ENCODE results near the gene ANXA2R. TPM values are rescaled to one million over a fixed set of nuclear protein-coding genes. Genes with fewer than 3 reads are reported as not detected.

ANXA2R gene
- total RNA-seq, 1 experiment from 2014 or later = 0.98 TPM

DNA sequence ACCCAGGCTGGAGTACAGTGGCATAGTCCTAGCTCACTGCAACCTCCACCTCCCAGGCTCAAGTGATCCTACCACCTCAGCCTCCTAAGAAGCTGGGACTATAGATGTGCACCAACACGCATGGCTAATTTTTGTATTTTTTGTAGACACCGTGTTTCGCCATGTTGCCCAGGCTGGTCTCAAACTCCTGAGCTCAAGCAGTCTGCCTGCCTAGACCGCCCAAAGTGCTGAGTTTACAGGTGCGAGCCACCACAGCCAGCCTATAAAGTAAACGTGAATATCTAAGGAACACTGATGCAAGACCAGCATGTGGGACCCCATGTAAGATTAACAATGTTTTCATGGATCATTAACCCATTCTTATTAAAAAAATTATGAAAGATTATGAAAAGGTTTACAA, 15.9 kb downstream of the ANXA2R start:
- POLR2A ChIA-PET = no interaction called here
- peaks cover 12% of the 10 kb centered on the region for H3K36me3 Mint-ChIP-seq (ENCODE audit: insufficient read depth, unreplicated experiment)
- no peaks in the 10 kb centered on the region for H3K27me3 Mint-ChIP-seq (ENCODE audit: insufficient read depth, unreplicated experiment)
- intact Hi-C loops (cut with micrococcal nuclease) = no loop called here
- CTCF ChIA-PET = interaction anchor here (0.6 kb wide), 2 partner anchors 313 to 388 kb away, joined by 3 to 5 read pairs; no protein-coding TSS in a partner anchor
- BruUV-seq (replicated peaks) = no TSS peak
- H3K4me3 Mint-ChIP-seq (ENCODE audit: unreplicated experiment) = no peak overlapping the region
- TF ChIP-seq, protein P1, sequence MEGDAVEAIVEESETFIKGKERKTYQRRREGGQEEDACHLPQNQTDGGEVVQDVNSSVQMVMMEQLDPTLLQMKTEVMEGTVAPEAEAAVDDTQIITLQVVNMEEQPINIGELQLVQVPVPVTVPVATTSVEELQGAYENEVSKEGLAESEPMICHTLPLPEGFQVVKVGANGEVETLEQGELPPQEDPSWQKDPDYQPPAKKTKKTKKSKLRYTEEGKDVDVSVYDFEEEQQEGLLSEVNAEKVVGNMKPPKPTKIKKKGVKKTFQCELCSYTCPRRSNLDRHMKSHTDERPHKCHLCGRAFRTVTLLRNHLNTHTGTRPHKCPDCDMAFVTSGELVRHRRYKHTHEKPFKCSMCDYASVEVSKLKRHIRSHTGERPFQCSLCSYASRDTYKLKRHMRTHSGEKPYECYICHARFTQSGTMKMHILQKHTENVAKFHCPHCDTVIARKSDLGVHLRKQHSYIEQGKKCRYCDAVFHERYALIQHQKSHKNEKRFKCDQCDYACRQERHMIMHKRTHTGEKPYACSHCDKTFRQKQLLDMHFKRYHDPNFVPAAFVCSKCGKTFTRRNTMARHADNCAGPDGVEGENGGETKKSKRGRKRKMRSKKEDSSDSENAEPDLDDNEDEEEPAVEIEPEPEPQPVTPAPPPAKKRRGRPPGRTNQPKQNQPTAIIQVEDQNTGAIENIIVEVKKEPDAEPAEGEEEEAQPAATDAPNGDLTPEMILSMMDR (IDR thresholded peaks at IDR 0.05; ENCODE audit: unreplicated experiment) = no peak
- no peaks in the 10 kb centered on the region for H3K9me3 Mint-ChIP-seq (ENCODE audit: unreplicated experiment)
- no peak for DNase-seq (ENCODE audit: unreplicated experiment)
- H3K27ac Mint-ChIP-seq (ENCODE audit: low read depth, unreplicated experiment) = no peak overlapping the region
- H3K4me1 Mint-ChIP-seq (ENCODE audit: insufficient read depth, unreplicated experiment) = no peaks in the 10 kb centered on the region

DNA sequence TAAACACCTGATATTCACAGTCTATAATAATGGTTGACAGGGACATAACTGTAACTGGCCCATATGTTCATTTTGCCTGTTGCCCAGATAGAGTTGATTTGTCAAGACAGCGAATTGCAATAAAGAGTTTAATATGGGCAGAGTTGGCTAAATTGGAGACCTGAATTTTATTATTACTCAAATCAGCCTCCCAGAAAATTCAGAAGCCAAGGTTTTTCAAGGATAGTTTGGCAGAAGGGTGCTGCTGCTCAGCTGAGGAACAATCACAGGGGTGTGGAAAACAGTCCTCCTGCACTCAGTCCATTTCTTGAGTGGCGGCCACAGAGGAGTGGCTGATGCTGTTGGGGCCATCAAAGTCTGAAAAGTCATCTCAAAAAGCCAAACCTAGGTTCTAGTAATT, 19.0 kb downstream of the ANXA2R start:
- CTCF ChIA-PET = no interaction called here
- H3K4me3 Mint-ChIP-seq (ENCODE audit: unreplicated experiment) = no peak overlapping the region

DNA sequence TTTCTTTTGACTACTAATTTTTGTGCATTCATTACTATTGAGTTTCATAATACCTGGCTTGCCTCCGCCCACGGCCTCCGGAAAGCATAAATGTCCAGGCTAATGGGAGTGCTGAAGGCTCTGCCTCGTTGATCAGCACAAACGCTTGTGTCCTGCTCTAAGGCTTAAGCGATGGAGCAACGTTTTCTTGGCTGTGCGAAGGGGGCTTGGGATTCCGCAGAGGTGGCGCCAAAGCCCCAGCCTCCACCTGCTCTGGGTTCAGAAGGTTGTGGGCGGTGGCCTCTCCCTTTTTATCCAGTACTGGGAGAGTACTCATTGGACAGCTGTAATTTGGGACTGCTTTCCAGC, 19.7 kb downstream of the ANXA2R start:
- TF ChIP-seq, protein P1 (IDR thresholded peaks at IDR 0.05; ENCODE audit: unreplicated experiment) = no peak
- H3K4me1 Mint-ChIP-seq (ENCODE audit: insufficient read depth, unreplicated experiment) = no peaks in the 10 kb centered on the region
- BruUV-seq (replicated peaks) = no TSS peak
- H3K9me3 Mint-ChIP-seq (ENCODE audit: unreplicated experiment) = no peaks in the 10 kb centered on the region
- intact Hi-C loops (cut with micrococcal nuclease) = no loop called here
- no peak overlapping the region for H3K27ac Mint-ChIP-seq (ENCODE audit: low read depth, unreplicated experiment)
- POLR2A ChIA-PET = interaction anchor here (0.7 to 1.8 kb wide), 3 partner anchors 11 to 294 kb away, joined by 3 to 4 read pairs (median 3); no protein-coding TSS in a partner anchor
- H3K36me3 Mint-ChIP-seq (ENCODE audit: insufficient read depth, unreplicated experiment) = peaks cover 8% of the 10 kb centered on the region
- no peaks in the 10 kb centered on the region for H3K27me3 Mint-ChIP-seq (ENCODE audit: insufficient read depth, unreplicated experiment)
- DNase-seq (ENCODE audit: unreplicated experiment) = no peak
- CTCF ChIA-PET = no interaction called here
- H3K4me3 Mint-ChIP-seq (ENCODE audit: unreplicated experiment) = no peak overlapping the region

More for the DNA sequence above, 19.0 kb downstream of the ANXA2R start:
- no TSS peak for BruUV-seq (replicated peaks)
- POLR2A ChIA-PET = interaction anchor here (0.6 to 1.8 kb wide), 3 partner anchors 12 to 43 kb away, joined by 3 to 4 read pairs (median 3); no protein-coding TSS in a partner anchor
- no peak for DNase-seq (ENCODE audit: unreplicated experiment)
- no peaks in the 10 kb centered on the region for H3K4me1 Mint-ChIP-seq (ENCODE audit: insufficient read depth, unreplicated experiment)
- intact Hi-C loops (cut with micrococcal nuclease) = no loop called here
- TF ChIP-seq, protein P1 (IDR thresholded peaks at IDR 0.05; ENCODE audit: unreplicated experiment) = no peak
- H3K27me3 Mint-ChIP-seq (ENCODE audit: insufficient read depth, unreplicated experiment) = no peaks in the 10 kb centered on the region
- H3K9me3 Mint-ChIP-seq (ENCODE audit: unreplicated experiment) = no peaks in the 10 kb centered on the region
- no peak overlapping the region for H3K27ac Mint-ChIP-seq (ENCODE audit: low read depth, unreplicated experiment)
- peaks cover 8% of the 10 kb centered on the region for H3K36me3 Mint-ChIP-seq (ENCODE audit: insufficient read depth, unreplicated experiment)

DNA sequence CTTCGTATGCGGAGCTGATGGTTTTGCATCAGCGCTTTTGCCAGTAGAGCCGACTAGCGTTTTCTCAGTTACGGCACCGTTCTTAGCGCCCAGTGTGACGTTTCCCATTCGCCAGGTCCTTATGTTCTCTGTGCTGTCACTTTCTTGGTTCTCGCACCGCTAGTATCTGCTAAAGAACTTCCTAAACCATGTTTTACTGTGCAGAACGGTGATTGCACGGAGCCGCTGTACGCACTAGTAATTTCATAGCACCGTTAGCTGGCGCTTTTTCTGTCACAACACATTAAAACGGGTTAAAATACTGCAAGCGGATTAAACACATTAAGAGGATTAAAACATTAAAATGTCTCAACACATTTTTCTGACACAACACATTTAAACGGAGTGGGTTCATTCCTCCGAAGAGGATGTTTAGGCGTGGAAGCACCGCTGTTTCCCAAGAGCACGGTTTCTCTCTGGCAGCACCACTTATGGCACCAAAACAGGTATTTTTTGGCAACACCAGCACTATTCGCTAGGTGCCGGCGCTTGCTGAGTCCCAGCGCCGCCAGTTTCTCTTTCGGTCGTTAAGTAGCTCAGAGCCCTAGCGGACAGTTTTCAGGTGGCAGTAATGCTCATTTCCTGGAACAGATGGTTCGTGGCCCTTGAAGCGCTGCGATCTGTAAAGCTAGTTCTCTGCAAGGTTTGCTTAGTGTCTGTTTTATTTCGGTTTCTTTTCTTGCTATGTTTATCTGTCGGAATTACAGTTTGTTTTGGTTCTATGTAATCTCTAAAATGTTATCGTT, 20.3 kb downstream of the ANXA2R start:
- no peak overlapping the region for H3K4me3 Mint-ChIP-seq (ENCODE audit: unreplicated experiment)
- peaks cover 8% of the 10 kb centered on the region for H3K36me3 Mint-ChIP-seq (ENCODE audit: insufficient read depth, unreplicated experiment)
- DNase-seq (ENCODE audit: unreplicated experiment) = no peak
- ChIA-PET CTCF (interaction anchor here (0.6 kb wide), 1 partner anchor 1840 kb away, joined by 3 read pairs; no protein-coding TSS in a partner anchor), POLR2A (interaction anchor here (0.7 to 1.8 kb wide), 3 partner anchors 10 to 294 kb away, joined by 3 to 4 read pairs (median 3); no protein-coding TSS in a partner anchor)
- TF ChIP-seq, protein P1 (IDR thresholded peaks at IDR 0.05; ENCODE audit: unreplicated experiment) = no peak
- H3K27ac Mint-ChIP-seq (ENCODE audit: low read depth, unreplicated experiment) = no peak overlapping the region
- no peaks in the 10 kb centered on the region for H3K9me3 Mint-ChIP-seq (ENCODE audit: unreplicated experiment)
- BruUV-seq (replicated peaks) = no TSS peak
- intact Hi-C loops (cut with micrococcal nuclease) = no loop called here
- no peaks in the 10 kb centered on the region for H3K4me1 Mint-ChIP-seq (ENCODE audit: insufficient read depth, unreplicated experiment)
- no peaks in the 10 kb centered on the region for H3K27me3 Mint-ChIP-seq (ENCODE audit: insufficient read depth, unreplicated experiment)
